HG03159 (cell line): ENCODE data around the gene CALCA.
"Not testable (repeated sequence)": the region's sequence is repeated elsewhere in the genome, so short reads cannot be mapped to it uniquely, and the experiment has no call there.

Experiments used
- ATAC-seq: cut with Tn5 transposase; IDR thresholded peaks from one replicate; pipeline ENCODE4 v1.9.1; 2021; ENCODE audit warnings: mild to moderate bottlenecking, moderate library complexity; ENCODE audit not compliant: unreplicated experiment

The CALCA gene, protein sequence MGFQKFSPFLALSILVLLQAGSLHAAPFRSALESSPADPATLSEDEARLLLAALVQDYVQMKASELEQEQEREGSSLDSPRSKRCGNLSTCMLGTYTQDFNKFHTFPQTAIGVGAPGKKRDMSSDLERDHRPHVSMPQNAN

GRCh38 chr11:14971865-14972580 is at the start of gene CALCA:
Gene CALCA (minus strand): TSS chr11:14972351. CDS start chr11:14971192, 1,159 bp downstream.
- no peak for ATAC-seq

- ATAC-seq, result no peak
These were observed 44.0 kb upstream of the CALCA start for GRCh38 chr11:15016200-15016599.

DNA sequence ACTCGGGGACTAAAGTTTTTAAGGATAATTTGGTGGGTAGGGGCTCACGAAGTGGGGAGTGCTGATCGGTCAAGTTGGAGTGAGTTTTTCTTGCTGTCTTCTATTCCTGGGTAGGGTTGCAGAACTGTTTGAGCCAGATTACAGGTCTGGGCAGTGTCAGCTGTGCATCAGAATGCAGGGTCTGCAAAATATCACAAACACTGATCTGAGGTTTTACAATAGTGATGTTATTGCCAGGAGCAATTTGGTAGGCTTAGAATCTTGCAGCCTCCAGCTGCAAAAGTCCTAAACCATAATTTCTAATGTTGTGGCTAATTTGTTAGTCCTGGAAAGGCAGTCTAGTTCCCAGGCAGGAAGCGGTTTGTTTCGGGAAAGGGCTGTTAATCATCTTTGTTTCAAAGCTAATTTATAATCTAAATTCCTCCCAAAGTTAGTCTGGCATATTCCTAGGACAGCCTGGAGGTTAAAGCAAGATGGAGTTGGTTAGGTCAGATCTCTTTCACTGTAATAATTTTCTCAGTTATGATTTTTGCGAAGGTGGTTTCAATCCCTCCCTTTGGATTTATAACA is 39.7 kb upstream of the CALCA start:
- ATAC-seq, result no peak

DNA sequence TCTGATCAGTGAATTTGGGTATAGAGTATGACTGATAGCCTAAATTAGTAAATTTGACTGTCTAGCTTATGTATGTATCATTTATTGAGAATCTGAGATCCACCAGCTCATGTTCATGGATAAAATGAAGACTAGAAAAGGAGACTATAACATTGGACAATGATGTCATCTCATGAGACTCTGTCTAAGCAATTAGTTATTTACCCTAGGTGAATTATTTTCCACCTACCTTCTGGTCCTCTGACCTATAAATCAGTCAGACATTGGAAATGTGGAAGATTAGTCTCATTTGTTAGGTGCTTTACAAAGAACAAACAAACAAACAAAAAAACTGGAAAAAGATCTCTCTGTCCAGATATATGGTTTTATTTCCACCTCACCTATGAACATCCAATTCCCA is 38.7 kb upstream of the CALCA start:
- ATAC-seq, result no peak

- ATAC-seq, result no peak
These were observed 34.1 kb upstream of the CALCA start for GRCh38 chr11:15006139-15006759.

DNA sequence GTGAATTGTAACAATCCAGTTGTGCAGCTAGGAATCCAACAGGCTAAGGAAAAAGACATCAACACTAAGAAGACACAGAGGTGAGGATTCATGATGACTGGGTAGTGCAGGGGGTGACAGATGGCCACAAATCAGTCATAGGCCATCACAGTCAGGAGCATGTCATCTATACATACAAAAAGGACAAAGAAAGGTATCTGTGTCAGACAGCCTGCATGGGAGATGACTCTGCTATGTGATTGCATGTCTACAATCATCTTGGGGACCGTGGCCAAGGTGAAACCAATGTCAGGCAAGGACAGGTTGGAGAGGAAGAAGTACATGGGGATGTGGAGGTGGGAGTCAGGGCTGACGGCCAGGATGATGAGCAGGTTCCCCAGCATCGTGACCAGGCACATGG is 16.0 kb upstream of the CALCA start:
- not testable (repeated sequence) for ATAC-seq

DNA sequence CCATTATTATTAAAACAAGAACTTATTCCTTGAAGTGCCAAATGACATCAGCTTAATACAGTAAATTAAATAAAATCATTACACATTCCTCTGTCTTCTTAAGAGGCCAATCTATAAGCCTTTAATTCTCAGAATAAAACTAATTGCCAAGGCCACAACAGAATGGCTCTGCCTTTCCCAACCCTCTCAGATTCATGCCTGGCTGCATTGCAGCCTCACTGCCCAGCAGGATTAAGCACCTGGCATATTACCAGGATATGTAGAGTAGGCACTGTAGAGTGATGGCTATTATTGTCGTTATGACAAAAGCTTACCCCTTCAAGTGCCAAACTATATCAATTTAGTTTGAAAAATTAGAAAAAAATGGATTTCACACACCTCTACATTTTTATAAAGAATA is 9.4 kb upstream of the CALCA start:
- no peak for ATAC-seq

DNA sequence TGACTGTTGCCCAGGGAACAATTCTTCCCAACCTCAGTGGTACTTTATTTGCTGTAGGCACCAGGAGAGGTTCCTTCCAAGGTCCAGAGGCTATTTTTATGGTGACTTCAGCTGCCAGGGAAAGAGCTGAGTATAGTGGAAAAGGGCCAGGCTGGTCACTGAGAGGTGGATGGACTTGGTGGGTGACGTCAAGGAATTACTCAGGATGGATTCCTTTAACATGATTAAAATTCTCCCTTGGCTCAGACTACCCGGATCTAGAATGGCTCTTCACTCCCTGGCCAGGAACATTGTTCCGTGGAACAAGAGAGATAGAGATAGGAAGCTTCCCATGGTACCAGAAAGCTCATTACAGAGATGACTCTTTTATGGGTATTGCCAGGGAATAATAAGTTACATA is 8.7 kb upstream of the CALCA start:
- no peak for ATAC-seq

DNA sequence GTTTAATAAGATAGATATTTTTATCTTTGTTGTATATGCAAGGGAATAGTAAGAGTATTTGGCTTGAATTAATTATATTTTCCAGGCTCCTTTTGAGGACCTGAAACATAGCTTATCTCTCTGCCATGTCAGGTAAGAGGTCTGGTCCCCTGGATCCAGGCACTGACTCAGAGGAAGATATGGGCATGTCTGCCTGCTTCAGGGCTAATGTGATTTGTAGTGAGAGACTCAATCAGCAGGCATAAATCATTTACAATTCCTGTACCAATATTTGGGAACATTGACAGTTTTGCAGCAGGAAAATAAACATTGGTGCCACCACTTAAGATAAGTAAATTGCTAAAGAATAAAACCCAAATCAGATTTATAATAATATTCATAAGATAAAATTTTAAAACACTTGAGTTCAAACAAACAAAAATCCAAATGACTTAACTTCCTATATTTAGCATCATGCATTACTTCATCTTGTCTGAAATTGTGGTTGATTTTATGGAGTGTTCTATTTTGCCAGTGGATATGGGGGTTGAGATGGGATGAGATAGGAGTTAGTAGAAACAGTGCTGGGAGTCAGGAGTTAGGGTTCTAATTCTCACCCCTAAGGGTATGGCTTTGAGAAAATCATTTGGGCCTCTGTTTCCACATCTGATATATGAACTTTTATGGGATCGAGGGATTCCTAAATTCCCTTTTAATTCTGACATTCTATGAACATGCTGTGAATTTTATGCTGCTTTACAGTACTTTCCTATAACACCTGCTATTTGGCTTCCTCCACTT is 5.1 kb upstream of the CALCA start:
- ATAC-seq, result no peak

GRCh38 chr11:14975252-14975587 is 3.1 kb upstream of the CALCA start:
- ATAC-seq, result no peak

GRCh38 chr11:14974515-14975251 is 2.5 kb upstream of the CALCA start:
- peak; percentile 47 for ATAC-seq

- ATAC-seq, result peak; percentile 52
These were observed 1.7 kb upstream of the CALCA start for GRCh38 chr11:14973621-14974514.

DNA sequence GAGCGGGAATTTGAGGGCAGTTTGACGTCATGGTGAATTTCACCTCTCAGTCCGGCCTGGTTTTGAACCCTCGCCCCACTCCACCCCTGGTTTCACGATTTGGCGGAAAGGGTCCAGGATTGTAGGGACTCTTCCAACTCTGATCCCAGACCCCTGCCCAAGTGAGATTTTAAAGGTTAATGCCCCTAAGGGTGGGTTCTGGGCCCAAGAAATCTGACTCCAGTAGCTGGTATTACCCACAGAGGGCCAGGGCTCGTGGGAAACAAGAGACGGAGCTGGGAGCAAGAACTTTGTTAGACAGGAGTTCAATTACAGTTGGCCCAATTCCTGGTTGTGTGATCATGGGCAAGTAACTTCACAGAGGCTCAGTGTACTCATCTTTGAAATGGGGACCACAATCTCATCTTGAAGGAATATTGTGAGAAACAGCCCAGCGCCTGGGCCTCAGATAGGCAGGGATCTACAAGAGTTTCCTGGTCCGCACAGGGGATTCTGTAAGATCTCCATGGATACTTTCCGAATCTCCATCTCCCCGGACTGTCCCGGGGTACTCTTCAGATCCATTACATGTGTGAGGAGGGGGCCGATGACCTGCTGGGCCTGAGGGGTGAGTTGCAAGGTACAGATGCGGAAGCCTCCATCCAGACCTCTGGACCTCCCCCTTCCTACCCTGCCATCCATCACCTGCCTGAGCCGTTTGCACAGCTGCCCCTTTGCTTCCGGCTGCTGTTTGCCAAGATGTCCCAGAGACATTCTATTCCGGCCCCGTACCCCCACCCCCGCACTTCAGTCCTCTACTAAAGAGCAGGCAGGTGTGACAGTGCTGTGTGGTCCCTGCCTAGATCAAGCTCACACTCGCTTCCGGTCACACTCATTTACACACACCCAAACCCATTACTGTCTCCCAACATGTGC is 687 bp upstream of the CALCA start:
- ATAC-seq, result no peak

DNA sequence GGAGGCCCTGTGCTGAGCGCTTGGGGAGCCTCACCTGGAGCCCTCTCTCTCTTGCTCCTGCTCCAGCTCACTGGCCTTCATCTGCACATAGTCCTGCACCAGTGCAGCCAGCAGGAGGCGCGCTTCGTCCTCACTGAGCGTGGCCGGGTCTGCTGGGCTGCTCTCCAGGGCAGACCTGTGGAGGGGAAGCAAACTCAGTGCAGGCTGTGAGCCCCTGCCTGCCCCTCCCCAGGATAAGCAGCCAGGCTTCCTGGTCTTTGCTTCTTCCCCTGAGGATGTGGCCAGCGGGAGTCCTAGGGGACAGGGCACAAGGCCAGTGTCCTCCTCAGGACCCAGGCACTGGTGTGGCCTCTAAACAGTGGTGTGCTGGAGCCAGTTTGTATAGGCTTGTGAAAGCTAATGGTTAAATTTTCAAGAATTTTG is 2.2 kb downstream of the CALCA start:
- peak; percentile 56 for ATAC-seq

GRCh38 chr11:14967581-14968243 is 4.4 kb downstream of the CALCA start:
- no peak for ATAC-seq

DNA sequence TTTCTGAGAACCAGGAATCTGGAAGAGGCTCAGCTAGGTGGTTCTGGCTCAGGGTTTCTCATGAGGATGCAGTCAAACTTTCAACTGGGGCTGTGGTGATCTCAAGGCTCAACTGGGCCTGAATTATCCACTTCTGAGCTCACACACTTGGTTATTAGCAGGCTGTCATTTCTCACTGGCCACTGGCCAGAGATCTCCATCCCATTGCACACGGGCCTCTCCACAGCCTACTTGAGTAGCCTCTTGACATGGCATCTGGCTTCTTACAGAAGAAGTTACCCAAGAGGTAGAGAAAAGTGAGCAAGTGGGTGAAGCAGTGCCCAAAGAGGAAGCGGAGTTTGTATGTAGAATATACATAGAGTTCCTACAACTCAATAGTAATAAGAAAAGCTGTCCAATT is 16.0 kb downstream of the CALCA start:
- ATAC-seq, result no peak

DNA sequence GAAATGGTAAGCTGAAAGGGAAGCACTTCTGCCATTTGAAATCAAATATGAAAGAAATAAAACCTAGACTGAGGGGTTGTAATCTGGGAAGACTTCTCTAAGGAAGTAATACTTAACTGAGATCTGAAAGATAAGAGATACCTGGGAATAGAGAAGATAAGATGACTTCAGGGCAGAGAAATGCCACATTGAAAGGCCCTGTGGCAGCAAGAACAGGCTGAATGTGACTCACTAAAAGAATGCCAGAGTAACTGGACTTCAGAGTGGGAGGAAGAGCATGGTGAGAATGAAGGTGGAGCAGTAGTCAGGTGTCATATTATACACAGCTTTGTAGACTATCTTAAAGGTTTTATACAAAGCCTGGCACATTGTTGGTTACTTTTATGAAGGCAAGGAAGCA is 17.6 kb downstream of the CALCA start:
- no peak for ATAC-seq

GRCh38 chr11:14953904-14954303 is 18.2 kb downstream of the CALCA start:
- ATAC-seq, result no peak
